Cardiac fibroblast (primary cell): ENCODE measurements around the gene HSPA12A.

ENCODE experiments used
- DNase-seq, 2 donors: peaks; one replicate each; pipeline versions ENCODE4 v3.0.0 to v3.0.0-alpha.2; 2010; ENCODE audit warnings: low read depth in 2 of 2
- H3K4me3 ChIP-seq, 2 donors: replicated peaks in 1 of 2; 1 replicate in 1 of 2; 2 replicates in 1 of 2; pipeline ENCODE4 v1.5.1; 2011; ENCODE audit warnings: low read depth in 2 of 2, low read length in 2 of 2, mild to moderate bottlenecking in 2 of 2, moderate library complexity in 1 of 2
- CTCF ChIP-seq: IDR thresholded peaks from one replicate; pipeline ENCODE4 v1.5.1; 2011; ENCODE audit warnings: low read depth, mild to moderate bottlenecking, low read length, inconsistent platforms

The HSPA12A gene

GRCh38 chr10:116710076-116710475 lies 32.3 kb downstream of the HSPA12A start:
- no peak for DNase-seq
- no peak for TF ChIP-seq CTCF
- H3K4me3 ChIP-seq = no peak overlapping the region

GRCh38 chr10:116708877-116709276 lies 33.5 kb downstream of the HSPA12A start:
- H3K4me3 ChIP-seq = no peak overlapping the region
- no peak for TF ChIP-seq CTCF

GRCh38 chr10:116708391-116708821 lies 34.0 kb downstream of the HSPA12A start:
- no peak overlapping the region for H3K4me3 ChIP-seq
- TF ChIP-seq CTCF = no peak
- DNase-seq = peak; percentile 62 to 69

More at GRCh38 chr10:116708877-116709276, 33.5 kb downstream of the HSPA12A start:
- no peak for DNase-seq

- H3K4me3 ChIP-seq = no peak overlapping the region
- DNase-seq = no peak
- no peak for TF ChIP-seq CTCF
These were observed 34.4 kb downstream of the HSPA12A start for GRCh38 chr10:116707981-116708380.

- H3K4me3 ChIP-seq = no peak overlapping the region
- no peak for DNase-seq
- TF ChIP-seq CTCF = no peak
These were observed 36.1 kb downstream of the HSPA12A start for GRCh38 chr10:116706281-116706680.

- DNase-seq = no peak
- no peak for TF ChIP-seq CTCF
- no peak overlapping the region for H3K4me3 ChIP-seq
These were observed 36.9 kb downstream of the HSPA12A start for GRCh38 chr10:116705498-116705897.

- H3K4me3 ChIP-seq = no peak overlapping the region
- TF ChIP-seq CTCF = no peak
- DNase-seq = no peak
These were observed 37.4 kb downstream of the HSPA12A start for GRCh38 chr10:116704926-116705325.
